ENCODE results near the gene GPS2.
A peak's percentile ranks its signal among the peaks of the same experiment; 100 is the strongest.
"Not testable (repeated sequence)": the region's sequence is repeated elsewhere in the genome, so short reads cannot be mapped to it uniquely, and the experiment has no call there.

GPS2 gene

DNA sequence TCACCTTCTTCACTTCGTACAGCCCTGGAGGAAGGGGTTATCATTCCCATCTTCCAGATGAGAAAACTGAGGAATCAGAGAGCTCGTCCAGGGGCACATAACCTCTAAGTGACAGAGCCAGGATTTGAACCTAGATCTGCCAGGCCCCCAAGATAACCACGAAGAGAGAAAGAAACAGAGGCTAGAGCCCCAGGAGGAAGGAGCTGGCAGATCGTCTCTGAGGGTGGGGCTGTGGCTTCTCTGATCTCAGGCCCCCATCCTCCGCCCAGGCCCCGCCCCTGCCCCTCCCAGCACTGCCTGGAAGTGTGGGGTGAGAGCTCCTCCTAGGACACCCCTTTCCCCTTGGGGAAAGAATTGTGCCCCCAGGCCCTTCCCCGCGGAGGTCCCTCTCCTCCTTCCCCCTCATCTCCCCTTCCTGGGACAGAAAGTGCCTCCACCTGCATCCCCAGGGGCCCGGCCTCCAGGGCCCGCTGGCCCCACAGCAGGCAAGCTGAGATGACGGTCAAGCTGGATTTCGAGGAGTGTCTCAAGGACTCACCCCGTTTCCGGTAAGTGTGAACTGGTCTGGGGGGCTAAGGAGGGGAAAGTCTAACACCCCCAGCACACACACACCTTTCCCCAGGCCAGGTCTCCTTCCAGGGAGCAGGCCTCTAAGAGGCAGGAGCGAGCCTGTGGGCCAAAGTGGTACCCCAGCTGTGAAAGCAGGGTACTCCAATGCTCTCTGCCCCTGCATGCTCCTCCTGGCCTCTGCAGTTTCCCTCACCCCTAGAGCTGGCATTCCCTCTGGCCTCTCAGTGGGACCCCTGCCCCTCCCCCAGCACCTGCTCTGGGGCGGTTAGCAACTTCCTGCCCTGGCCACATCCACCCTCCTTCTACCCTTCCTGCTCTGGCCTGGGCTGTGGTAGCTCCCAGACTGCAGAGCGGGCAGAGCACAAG is 21.3 kb upstream of the GPS2 start, which contains the start of gene ACAP1:
TSS of gene ACAP1 (plus strand) at position 290 of the 936 bp plus-strand sequence. CDS start at position 496, 206 bp downstream.
- DNase-seq, result no peak

DNA sequence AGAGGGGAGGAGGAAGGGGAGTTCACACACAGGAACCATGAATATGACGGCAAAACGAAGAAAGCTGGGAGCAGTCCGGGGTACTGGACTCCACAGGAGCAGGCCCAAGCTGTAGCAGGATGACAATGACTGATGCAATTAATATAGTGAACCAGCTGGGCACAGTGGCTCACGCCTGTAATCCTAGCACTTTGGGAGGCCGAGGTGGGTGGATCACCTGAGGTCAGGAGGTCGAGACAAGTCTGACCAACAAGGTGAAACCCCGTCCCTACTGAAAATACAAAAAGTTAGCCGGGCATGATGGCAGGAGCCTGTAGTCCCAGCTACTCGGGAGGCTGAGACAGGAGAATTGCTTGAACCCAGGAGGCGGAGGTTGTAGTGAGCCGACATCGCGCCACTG is 20.6 kb upstream of the GPS2 start:
- DNase-seq, result not testable (repeated sequence)

DNA sequence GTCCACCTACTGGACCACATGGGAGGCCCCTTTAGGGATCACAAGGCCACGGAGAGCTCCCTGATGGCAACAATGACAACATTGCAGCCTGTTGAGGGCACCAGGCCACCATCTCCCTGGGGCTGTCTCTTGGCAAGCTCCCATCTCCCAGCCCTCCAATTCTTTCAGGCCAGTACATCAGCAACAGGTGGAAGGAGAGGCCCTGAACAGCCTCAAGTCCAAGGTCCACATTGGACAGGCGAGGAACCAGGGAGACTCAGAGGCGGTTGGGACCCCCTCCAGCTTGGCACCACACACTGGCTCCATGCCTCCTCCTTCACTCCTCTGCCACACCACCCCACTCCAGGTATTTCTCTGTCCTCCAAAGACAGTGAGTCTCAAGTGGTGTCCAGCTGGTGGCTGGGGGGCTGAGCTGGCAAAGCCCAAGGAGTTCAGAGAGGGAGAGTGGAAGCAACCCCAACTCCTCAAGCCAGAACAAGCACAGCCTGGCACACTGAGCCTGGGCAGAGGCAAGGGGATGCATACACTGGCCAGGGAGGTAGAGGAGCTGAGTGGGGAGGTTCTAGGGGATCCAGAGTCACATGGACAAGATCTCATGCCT is 19.9 kb upstream of the GPS2 start:
- DNase-seq, result no peak

DNA sequence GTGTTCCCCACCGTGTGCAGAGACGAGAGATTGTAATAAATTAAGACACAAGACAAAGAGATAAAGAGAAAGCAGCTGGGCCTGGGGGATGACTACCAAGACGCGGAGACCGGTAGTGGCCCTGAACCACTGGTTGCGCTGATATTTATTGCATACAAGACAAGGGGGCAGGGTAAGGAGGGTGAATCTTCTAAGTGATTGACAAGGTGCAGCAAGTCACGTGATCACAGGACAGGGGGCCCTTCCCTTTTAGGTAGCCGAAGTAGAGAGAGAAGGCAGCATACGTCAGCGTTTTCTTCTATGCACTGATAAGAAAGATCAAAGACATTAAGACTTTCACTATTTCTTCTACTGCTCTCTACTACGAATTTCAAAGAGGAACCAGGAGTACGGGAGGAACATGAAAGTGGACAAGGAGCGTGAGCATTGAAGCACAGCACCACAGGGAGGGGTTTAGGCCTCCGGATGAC is 17.5 kb upstream of the GPS2 start:
- DNase-seq, result not testable (repeated sequence)

DNA sequence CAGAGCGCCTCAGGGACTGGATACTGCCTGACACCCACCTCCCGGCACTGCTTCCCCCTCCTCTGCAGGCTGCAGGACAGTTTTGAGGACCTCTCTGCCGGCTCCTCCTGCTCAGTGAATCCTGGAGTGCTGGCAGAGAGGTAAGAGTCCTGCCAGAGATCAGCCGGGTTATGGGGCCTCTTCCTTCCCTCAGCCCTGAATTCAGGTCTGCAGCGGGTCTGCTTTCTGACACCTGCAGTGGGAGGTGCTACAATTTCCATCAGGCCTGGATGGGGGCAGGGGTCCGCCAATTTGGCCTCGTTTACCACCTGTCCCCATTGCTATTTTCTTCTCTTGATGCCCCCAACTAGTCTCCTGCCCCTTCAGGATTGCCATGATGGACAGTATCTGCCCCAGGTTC is 17.0 kb upstream of the GPS2 start:
- no peak for DNase-seq

DNA sequence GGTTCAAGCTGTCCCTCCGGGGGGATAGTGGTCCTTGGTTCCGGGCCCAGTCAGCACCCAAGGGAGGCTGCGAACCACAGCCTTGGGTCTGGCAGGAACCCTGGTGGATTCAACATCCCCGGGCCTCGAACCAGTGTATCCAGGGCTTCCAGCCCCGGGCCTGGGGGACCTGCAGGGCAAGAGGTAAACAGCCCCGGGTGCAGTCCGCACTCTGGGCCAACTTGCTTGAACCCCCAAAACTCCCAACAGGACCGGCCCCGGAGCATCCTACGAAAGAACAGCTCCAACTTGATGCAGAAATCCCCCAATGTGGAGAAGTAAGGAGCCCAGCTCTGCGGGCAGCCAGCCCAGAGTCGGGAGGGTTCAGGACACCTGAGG is 15.5 kb upstream of the GPS2 start:
- DNase-seq, result no peak

DNA sequence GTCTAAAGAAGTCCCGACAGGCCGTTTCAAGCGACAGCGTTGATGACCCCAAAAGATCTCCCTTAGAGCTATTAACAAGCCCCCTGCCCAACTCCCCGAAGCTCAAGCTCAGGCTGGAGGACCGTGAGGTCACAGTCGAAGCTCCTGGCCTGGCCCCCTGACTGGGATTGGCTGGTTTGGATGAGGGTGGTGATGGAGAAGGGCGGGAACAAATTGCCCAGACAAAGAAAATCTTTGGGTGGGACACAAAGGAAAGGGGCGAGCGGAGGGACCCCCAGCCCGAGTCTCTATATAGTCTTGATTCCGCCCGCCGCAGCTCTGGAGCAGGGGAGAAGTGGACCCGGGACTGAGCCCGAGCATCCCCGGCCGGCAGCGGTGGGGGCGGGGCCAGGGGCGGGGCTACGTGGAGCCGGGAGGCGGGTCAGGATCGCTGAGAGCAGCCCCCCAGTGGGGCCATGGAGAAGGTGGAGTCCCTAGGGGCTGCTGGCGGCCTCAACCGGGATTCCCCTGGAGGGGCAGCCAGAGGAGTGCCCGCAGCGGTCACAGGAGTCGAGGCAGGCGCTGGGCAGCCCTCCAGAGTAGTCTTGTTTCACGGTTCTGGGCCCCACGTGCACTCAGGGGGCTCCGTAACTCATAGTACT is 15.0 kb upstream of the GPS2 start:
- DNase-seq, result peak; percentile 77

DNA sequence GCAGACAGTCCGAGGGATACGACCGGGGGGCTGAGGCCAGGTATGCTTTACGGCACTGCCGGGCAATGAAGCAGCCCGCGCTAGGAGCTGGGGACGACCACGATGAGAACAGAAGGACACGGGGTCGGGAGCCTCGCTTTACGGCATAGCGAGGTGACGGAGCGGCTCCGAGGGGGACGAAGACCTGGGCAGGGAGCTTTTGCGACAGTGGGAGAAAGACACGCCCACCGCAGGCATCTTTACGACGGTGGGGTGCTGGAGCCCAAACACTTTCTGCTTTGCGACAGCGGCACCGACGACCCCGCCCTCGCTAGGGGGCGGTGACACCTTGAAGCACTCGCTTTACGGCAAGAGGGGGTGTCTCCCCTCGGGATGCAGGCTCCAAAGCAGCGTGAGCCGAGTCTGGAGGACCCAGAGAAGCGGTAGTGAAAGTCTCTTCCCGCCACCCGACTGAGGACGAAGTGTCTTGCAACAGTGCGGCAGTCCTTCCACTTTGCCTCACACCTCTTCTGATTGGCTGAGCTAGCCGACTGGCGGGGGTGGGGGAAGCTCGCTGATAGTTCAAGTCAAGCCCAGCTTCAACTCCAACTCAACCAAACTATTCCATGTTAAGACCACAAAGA is 14.3 kb upstream of the GPS2 start:
- peak; percentile 97 for DNase-seq

DNA sequence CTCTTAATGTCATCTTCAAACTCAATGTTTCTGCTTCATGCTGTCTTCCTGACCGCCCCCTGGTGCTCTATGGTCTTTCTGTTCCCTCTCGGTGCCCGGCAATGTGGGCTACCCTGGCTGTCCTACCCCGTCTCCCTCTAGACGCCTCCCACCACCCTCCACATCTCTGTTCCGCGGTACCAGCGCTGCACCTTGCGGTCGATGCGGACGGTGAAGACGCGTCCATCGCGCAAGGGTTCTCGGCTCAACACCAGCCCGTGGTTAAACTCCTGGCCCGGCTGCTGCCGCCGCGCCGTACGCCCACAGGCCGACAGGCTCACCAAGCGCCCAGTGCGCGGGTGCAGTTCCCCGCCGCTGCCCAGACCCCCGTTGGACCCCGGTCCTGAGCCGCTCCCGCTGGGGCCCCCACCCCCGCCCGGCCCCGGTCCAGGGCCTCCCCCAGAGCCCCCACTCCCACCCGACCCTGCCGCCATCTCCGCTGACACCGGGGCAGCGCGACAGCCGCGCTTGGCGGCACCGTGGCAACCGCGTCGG is 13.7 kb upstream of the GPS2 start, which contains the start of gene NEURL4:
TSS of gene NEURL4 (minus strand) at position 496 of the 534 bp plus-strand sequence. CDS start at position 473, 23 bp downstream.
- no peak for DNase-seq

DNA sequence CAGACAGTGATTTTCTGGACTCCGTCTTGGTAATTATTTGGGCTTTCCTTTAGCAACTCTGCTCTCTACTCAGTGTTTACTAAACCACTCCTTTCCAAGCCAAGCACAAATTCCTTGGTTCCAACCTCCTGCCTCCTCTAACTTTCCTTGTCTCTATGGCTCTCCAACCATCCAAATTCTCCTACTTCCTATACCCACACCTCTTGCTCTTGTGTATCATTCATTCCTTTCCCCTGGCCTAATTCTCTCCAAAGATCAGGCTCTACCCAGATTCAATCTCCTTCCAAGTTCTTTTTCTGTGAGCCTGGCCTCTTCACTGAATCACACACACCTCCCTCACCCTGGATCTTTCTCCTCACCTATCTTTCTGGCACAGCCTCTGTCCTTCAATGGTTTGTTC is 12.8 kb upstream of the GPS2 start:
- no peak for DNase-seq

DNA sequence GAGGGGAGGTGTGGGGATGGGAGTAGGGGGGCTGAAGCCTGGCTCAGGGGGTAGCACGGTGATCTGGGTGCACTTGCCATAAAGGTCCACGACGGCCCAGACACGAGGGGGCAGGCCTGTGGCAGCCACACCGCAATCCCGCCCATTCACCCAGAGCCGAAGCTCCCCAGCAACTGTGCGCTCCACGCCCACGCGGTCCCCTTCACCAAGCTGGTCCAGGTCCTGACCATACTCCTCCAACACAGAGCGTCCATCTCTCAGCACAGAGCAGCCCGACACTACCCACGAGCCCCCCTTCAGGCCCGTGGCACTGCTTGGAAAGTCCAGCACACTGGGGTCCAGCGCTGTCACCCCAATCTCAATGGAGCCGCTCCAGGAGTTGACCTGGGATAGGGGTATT is 12.3 kb upstream of the GPS2 start:
- no peak for DNase-seq

DNA sequence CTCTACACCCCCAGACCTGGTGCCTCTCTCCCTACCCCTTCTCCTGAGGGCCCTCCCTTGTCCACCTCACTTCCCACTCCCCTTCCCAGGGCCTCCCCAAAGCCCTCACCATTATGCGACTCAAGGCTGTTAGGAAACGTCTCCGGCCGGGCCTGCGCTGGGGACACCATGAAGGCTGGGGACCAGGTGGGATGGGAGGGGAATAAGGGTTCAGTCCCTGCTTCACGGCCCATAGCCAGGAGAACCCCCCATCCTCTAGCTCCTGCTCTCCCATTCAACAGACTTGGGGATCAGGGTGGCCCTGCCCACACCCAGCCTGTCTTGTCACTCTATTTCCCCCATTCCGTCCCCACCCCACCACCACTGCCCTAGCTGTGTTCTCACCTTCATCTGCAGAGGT is 11.9 kb upstream of the GPS2 start:
- DNase-seq, result no peak

DNA sequence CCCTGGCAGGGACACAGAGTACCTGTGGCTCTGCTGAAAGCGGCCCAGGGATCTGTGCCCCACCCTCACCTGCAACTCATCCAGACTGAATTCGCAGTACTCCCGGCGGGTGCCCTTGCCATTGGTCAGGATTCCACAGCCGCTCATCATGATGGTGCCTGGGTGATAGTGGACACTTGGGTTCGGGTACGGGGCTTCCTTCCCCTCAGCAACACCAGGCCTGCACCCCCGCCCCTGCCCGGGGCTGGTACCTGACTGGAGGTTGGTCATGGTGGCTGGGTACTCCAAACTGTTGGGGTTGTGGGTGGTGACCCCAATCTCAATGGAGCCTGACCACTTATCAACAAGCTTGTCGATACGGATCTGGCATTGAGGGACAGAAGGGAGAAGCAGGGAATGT is 11.0 kb upstream of the GPS2 start:
- DNase-seq, result no peak

DNA sequence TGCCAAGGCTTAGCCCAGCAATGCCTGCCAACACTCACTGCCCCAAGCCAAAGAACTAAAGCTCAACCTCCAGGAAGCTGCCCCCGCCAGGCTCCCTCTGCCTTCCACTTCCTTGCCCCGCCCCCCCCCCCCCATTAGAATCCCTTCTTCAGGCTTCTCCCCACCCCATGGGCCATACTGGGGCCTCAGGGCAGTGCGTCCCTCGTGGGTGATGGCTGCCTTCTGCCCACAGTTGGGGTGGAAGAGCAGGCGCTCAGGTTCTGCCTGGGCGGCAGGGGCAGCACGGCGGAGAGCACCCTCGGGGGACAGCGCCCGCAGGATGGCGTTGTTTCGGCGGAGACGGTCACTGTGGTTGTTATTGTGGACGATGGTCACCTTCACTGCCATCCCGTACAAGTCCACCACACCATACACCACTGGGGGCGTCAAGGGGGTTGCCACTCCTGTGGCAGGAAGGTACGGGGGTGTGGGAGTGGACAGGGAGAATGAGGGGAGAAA is 9.9 kb upstream of the GPS2 start:
- no peak for DNase-seq

DNA sequence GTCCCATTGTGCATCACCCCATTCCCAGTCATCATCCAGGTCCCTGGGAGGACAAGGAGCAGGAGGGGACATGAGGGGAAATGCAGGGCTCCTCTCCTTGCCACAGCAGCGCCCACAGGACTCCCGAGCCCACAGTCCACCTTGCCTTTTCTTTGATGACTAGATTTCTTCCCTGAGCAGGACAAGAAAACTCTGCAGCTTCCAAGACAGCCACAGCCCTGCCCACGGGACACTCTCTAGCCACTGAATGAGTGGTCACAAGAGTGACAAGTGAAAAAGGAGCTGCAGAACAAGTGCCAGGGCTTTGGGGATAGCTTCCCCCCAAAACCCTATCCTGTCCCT is 9.2 kb upstream of the GPS2 start:
- no peak for DNase-seq

DNA sequence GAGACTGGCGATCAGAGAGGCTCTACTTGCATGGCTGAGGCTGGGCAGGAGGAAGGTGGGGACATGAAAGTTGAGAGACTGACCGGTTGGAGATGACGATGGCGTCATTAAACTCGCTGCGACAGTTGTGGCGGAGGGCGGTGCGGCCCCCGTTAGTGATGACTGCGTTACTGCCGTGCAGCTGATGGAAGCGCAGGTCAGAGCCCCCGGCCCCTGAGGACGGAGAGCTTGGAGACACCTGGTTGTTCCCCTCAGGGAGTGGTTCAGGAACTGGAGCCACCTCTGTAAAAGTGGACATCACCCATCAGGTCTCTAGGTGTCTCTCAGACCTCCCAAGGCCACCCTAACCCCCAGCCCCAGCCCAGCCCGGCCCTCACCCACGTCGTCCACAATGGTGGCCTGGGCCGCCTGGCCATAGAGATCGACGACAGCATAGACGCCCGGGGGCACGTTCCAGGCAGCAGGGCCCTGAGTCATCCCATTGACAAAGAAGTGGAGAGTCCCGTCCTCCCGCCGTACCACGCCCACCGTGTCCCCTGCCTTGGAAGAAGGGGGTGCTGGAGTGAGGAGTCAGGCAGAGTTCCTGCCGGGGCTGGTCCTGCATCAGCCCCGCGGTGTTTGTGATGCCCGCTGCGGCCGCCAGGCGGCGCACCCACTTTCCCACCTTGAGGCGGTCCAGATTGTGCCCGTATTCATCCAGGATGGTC is 8.7 kb upstream of the GPS2 start:
- no peak for DNase-seq

DNA sequence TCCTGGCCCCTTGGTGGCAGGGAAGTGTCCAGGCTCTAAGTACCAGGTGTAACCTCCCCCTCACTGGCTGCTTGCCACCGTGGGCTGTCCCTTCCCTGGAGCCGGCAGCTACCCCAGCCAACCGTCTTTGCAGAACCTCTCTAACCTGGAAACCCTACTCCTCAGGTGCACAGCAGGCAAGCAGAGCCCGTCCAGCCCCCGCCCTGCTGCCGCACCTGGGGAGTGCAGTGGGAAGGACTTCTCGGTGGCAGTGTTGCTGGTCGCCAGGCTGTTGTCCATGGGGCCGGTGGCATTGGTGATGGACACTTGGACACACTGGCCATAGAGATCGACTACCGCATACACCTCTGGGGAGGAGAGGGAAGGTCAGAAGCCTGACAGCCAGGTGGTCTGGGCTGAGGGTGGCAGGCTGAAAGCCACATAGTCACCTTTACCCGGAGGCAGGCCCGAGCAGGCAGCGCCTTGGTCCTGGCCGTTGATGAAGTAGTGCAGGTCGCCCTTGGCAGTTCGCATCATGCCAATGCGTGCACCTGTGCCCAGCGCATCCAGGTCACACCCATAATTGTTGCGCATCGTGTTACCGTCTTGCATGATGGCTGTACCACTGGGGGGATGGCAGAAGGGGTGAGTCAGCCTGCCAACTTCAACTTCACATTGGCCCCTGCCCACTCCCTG is 7.5 kb upstream of the GPS2 start:
- no peak for DNase-seq

DNA sequence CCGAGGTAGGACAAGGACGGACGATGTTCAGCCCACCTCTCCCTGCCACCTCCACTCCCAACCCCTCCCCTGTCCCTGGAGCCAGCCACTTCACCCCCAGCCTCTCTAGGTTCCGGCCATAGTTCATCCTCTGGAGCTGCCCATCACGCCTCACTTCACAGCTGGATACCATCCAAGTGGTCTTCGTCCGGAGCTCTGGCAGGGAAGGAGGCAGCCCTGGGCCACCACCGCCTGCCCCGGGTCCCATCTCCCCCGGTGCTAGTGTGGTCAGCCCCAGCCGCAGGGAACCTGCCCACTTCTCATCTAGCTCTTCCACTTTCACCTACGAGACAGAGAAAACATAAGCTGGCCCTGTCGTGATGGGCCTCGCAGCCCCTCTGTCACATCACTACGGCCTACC is 6.3 kb upstream of the GPS2 start:
- DNase-seq, result no peak

DNA sequence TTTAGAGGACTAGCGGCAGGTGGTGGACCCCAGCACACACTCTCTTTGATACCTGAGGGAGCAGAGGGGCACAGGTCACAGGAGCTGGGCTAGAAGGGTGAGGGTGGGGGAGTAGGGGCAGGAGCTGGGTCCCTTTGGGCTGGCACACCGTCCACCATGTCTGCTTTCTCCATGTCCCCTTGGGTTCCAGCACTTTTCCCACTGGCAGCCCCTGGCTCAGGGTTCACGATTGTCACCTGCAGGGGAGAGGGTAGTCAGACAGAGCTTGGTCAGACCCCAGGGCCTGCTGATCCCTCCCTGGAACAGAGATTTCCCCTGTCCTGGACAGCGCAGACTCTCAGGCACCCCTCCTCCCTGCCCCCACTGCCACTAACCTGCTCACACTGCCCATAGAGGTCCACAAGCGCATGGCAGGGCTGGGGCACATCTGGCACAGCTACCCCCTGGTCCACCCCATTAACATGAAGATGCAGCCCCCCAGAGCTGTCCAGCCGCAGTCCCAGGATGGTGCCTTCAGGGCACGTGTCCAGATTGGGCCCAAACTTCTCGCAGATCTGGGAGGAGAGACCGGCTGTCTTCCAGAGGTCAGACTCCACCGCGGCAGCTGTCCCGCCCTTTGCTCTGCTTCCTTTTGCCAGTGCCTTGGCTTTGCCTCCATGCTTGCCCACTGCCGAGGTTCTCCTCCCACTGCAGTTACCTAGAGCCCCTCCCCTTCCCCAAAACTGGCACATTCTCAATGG is 3.1 kb upstream of the GPS2 start:
- no peak for DNase-seq

DNA sequence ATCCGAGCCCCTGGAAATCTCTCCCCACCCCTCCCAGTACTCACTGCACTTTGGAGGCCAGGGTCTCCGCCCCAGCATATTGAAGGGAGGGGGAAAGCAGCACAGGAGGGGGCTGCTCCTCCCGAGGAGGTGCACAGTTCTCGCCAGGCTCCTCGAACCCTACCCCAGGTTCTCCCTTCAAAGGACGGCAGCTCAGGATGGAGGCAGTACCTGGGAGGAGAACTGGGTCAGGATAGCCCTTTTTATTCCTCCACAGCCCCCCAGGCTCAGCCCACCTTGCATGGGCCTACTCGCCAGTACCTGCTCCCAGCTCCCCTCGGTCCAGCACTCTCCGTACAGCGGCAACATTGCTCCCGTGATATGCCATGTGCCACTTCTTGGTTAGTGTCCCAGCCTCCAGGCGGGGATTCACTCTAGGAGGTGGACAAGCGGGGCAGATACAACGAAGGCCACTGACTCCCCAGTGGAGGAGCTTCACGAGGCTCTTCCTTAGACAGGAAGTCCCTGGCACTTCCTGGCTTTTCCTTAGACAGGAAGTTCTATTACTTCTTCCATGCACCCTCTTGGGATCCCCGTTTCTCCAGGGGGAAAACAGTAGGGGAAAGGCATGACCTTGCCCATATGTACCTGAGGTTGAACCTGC is 2.1 kb upstream of the GPS2 start:
- no peak for DNase-seq
